ENCODE results near the gene PLXNA4.

The PLXNA4 gene

DNA sequence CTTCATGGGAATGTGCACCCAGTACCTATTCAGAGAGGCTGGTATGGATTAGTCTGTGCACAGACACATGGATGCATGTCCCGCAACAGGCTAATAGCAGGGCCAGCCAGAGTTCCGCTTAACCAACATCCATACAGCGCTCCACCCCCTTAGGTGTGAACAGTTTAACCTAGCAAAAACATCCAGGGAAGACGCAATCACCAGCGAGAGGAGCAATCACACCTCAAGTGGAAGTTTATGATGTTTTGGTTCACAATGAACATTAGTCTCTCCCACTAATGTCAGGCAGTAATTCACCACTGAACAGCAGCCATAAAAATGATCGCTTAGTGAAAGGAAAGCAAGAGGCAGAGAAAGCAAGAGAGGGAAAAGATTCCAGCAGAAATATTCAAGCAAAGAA is 91.1 kb downstream of the PLXNA4 start (continued):
- TF ChIP-seq, protein P1, sequence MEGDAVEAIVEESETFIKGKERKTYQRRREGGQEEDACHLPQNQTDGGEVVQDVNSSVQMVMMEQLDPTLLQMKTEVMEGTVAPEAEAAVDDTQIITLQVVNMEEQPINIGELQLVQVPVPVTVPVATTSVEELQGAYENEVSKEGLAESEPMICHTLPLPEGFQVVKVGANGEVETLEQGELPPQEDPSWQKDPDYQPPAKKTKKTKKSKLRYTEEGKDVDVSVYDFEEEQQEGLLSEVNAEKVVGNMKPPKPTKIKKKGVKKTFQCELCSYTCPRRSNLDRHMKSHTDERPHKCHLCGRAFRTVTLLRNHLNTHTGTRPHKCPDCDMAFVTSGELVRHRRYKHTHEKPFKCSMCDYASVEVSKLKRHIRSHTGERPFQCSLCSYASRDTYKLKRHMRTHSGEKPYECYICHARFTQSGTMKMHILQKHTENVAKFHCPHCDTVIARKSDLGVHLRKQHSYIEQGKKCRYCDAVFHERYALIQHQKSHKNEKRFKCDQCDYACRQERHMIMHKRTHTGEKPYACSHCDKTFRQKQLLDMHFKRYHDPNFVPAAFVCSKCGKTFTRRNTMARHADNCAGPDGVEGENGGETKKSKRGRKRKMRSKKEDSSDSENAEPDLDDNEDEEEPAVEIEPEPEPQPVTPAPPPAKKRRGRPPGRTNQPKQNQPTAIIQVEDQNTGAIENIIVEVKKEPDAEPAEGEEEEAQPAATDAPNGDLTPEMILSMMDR (tag by site-specific recombination; IDR thresholded peaks at IDR 0.05) = no peak
- TF ChIP-seq ZNF623 (tag by site-specific recombination; IDR thresholded peaks at IDR 0.05) (no peak), GLI2 (tag by site-specific recombination; IDR thresholded peaks at IDR 0.05; ENCODE audit: borderline replicate concordance, low read depth) (peak; percentile 86; the same call in 1 of the 2 replicates), TRIM28 (IDR thresholded peaks at IDR 0.05; ENCODE audit: borderline replicate concordance, low read length) (peak; percentile 61), ZNF426 (tag by site-specific recombination; IDR thresholded peaks at IDR 0.05) (no peak), ZNF169 (tag by site-specific recombination; IDR thresholded peaks at IDR 0.05) (no peak), ZIC2 (tag by site-specific recombination; IDR thresholded peaks at IDR 0.05) (0 out of 2 replicates have a peak, but pooled peaks have one; percentile 14), KLF7 (tag by site-specific recombination; IDR thresholded peaks at IDR 0.05; ENCODE audit: borderline replicate concordance) (peak; percentile 94), IKZF3 (tag by site-specific recombination; IDR thresholded peaks at IDR 0.05) (peak; percentile 76), ZNF223 (tag by site-specific recombination; IDR thresholded peaks at IDR 0.05) (no peak), ZNF561 (tag by site-specific recombination; IDR thresholded peaks at IDR 0.05; ENCODE audit: borderline replicate concordance) (peak; percentile 90), ZNF266 (tag by site-specific recombination; IDR thresholded peaks at IDR 0.05; ENCODE audit: low read depth) (no peak), BCL11B (tag by site-specific recombination; IDR thresholded peaks at IDR 0.05; ENCODE audit: low read depth) (no peak), ZNF248 (tag by site-specific recombination; IDR thresholded peaks at IDR 0.05) (no peak), ZNF24 (tag by site-specific recombination; IDR thresholded peaks at IDR 0.05) (peak; percentile 78; the same call in 1 of the 2 replicates), MEIS1 (CRISPR knock-in tag; IDR thresholded peaks at IDR 0.05; ENCODE audit: borderline replicate concordance) (no peak), SCRT1 (tag by site-specific recombination; IDR thresholded peaks at IDR 0.05; ENCODE audit: borderline replicate concordance) (peak; percentile 92), ZNF777 (tag by site-specific recombination; IDR thresholded peaks at IDR 0.05; ENCODE audit: borderline replicate concordance) (no peak), ZNF670 (tag by site-specific recombination; IDR thresholded peaks at IDR 0.05; ENCODE audit: low read depth) (no peak), ZNF433 (tag by site-specific recombination; IDR thresholded peaks at IDR 0.05; ENCODE audit: low read depth) (no peak), ZNF202 (tag by site-specific recombination; IDR thresholded peaks at IDR 0.05; ENCODE audit: borderline replicate concordance) (no peak), YY2 (tag by site-specific recombination; IDR thresholded peaks at IDR 0.05) (no peak)
- TF ChIP-seq, protein P2, sequence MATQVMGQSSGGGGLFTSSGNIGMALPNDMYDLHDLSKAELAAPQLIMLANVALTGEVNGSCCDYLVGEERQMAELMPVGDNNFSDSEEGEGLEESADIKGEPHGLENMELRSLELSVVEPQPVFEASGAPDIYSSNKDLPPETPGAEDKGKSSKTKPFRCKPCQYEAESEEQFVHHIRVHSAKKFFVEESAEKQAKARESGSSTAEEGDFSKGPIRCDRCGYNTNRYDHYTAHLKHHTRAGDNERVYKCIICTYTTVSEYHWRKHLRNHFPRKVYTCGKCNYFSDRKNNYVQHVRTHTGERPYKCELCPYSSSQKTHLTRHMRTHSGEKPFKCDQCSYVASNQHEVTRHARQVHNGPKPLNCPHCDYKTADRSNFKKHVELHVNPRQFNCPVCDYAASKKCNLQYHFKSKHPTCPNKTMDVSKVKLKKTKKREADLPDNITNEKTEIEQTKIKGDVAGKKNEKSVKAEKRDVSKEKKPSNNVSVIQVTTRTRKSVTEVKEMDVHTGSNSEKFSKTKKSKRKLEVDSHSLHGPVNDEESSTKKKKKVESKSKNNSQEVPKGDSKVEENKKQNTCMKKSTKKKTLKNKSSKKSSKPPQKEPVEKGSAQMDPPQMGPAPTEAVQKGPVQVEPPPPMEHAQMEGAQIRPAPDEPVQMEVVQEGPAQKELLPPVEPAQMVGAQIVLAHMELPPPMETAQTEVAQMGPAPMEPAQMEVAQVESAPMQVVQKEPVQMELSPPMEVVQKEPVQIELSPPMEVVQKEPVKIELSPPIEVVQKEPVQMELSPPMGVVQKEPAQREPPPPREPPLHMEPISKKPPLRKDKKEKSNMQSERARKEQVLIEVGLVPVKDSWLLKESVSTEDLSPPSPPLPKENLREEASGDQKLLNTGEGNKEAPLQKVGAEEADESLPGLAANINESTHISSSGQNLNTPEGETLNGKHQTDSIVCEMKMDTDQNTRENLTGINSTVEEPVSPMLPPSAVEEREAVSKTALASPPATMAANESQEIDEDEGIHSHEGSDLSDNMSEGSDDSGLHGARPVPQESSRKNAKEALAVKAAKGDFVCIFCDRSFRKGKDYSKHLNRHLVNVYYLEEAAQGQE (tag by site-specific recombination; IDR thresholded peaks at IDR 0.05) = no peak
- TF ChIP-seq, protein P3, sequence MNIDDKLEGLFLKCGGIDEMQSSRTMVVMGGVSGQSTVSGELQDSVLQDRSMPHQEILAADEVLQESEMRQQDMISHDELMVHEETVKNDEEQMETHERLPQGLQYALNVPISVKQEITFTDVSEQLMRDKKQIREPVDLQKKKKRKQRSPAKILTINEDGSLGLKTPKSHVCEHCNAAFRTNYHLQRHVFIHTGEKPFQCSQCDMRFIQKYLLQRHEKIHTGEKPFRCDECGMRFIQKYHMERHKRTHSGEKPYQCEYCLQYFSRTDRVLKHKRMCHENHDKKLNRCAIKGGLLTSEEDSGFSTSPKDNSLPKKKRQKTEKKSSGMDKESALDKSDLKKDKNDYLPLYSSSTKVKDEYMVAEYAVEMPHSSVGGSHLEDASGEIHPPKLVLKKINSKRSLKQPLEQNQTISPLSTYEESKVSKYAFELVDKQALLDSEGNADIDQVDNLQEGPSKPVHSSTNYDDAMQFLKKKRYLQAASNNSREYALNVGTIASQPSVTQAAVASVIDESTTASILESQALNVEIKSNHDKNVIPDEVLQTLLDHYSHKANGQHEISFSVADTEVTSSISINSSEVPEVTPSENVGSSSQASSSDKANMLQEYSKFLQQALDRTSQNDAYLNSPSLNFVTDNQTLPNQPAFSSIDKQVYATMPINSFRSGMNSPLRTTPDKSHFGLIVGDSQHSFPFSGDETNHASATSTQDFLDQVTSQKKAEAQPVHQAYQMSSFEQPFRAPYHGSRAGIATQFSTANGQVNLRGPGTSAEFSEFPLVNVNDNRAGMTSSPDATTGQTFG (tag by site-specific recombination; IDR thresholded peaks at IDR 0.05; ENCODE audit: borderline replicate concordance) = no peak
- TF ChIP-seq, protein P4, sequence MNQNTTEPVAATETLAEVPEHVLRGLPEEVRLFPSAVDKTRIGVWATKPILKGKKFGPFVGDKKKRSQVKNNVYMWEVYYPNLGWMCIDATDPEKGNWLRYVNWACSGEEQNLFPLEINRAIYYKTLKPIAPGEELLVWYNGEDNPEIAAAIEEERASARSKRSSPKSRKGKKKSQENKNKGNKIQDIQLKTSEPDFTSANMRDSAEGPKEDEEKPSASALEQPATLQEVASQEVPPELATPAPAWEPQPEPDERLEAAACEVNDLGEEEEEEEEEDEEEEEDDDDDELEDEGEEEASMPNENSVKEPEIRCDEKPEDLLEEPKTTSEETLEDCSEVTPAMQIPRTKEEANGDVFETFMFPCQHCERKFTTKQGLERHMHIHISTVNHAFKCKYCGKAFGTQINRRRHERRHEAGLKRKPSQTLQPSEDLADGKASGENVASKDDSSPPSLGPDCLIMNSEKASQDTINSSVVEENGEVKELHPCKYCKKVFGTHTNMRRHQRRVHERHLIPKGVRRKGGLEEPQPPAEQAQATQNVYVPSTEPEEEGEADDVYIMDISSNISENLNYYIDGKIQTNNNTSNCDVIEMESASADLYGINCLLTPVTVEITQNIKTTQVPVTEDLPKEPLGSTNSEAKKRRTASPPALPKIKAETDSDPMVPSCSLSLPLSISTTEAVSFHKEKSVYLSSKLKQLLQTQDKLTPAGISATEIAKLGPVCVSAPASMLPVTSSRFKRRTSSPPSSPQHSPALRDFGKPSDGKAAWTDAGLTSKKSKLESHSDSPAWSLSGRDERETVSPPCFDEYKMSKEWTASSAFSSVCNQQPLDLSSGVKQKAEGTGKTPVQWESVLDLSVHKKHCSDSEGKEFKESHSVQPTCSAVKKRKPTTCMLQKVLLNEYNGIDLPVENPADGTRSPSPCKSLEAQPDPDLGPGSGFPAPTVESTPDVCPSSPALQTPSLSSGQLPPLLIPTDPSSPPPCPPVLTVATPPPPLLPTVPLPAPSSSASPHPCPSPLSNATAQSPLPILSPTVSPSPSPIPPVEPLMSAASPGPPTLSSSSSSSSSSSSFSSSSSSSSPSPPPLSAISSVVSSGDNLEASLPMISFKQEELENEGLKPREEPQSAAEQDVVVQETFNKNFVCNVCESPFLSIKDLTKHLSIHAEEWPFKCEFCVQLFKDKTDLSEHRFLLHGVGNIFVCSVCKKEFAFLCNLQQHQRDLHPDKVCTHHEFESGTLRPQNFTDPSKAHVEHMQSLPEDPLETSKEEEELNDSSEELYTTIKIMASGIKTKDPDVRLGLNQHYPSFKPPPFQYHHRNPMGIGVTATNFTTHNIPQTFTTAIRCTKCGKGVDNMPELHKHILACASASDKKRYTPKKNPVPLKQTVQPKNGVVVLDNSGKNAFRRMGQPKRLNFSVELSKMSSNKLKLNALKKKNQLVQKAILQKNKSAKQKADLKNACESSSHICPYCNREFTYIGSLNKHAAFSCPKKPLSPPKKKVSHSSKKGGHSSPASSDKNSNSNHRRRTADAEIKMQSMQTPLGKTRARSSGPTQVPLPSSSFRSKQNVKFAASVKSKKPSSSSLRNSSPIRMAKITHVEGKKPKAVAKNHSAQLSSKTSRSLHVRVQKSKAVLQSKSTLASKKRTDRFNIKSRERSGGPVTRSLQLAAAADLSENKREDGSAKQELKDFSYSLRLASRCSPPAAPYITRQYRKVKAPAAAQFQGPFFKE (tag by site-specific recombination; IDR thresholded peaks at IDR 0.05; ENCODE audit: borderline replicate concordance) = no peak
- TF ChIP-seq, protein P5, sequence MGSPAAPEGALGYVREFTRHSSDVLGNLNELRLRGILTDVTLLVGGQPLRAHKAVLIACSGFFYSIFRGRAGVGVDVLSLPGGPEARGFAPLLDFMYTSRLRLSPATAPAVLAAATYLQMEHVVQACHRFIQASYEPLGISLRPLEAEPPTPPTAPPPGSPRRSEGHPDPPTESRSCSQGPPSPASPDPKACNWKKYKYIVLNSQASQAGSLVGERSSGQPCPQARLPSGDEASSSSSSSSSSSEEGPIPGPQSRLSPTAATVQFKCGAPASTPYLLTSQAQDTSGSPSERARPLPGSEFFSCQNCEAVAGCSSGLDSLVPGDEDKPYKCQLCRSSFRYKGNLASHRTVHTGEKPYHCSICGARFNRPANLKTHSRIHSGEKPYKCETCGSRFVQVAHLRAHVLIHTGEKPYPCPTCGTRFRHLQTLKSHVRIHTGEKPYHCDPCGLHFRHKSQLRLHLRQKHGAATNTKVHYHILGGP (tag by site-specific recombination; IDR thresholded peaks at IDR 0.05) = no peak

Data from HEK293 (cell line).